T-helper 1 cell treated with Interleukin-12 subunit alpha and Interleukin-12 subunit beta and Interleukin-4 antibody, amounts not matched to agents 30 μg/mL and 1 μg/mL, for 36 hours (primary cell): ENCODE results near the gene C1RL.

Experiments
- H3K27ac Mint-ChIP-seq: one replicate; pipeline ENCODE4 v1.8.0; 2021; ENCODE audit warnings: mild to moderate bottlenecking, mixed read lengths
- H3K27me3 Mint-ChIP-seq: one replicate; pipeline ENCODE4 v1.8.0; 2021; ENCODE audit warnings: low read depth, mixed read lengths
- H3K36me3 Mint-ChIP-seq: one replicate; pipeline ENCODE4 v1.8.0; 2021; ENCODE audit warnings: low read depth, mixed read lengths
- H3K4me1 Mint-ChIP-seq: one replicate; pipeline ENCODE4 v1.8.0; 2021; ENCODE audit warnings: low read depth, mixed read lengths
- H3K4me3 Mint-ChIP-seq: one replicate; pipeline ENCODE4 v1.8.0; 2021; ENCODE audit warnings: mild to moderate bottlenecking, moderate library complexity, mixed read lengths
- H3K9me3 Mint-ChIP-seq: one replicate; pipeline ENCODE4 v1.8.0; 2021; ENCODE audit warnings: mixed read lengths

C1RL gene

DNA sequence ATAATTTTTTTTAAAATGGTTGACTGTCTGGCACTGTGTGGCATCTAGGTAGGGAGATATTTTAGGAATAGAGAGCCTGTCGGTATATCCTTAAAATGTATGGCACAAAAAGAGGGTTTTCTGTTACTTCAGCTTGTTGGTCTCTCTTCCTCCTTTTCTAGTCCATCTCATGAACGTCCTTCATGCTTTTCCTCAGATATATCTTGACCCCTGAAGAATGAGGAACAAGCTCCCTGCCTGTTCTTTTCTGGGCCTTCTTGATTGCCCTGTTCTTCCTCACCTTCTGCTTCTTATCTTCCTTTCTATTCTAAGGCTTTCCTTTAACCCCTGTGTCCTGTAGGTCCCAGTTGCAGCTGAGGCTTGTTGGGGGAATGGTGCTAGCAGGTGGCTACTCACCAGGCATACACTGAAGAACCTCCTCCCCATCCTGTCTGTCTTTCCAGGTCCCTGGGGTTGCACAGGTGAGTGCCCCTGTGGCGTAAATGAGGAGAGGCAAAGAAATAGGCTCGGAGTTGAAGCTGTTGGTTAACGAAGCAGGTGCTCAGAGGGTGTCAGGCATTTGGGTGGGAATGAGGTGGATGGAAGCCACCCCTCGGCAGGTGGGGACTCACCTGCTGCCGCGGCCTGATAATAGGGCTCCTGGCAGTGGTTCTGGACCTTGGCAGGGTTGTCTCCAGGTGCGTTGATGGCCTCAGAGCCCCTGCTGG, 9.6 kb downstream of the C1RL start:
- Mint-ChIP-seq H3K36me3 (peaks cover 26% of the 10 kb centered on the region), H3K27ac (no peak overlapping the region), H3K9me3 (no peaks in the 10 kb centered on the region), H3K4me3 (no peak overlapping the region), H3K4me1 (peaks cover 5% of the 10 kb centered on the region), H3K27me3 (no peaks in the 10 kb centered on the region)

DNA sequence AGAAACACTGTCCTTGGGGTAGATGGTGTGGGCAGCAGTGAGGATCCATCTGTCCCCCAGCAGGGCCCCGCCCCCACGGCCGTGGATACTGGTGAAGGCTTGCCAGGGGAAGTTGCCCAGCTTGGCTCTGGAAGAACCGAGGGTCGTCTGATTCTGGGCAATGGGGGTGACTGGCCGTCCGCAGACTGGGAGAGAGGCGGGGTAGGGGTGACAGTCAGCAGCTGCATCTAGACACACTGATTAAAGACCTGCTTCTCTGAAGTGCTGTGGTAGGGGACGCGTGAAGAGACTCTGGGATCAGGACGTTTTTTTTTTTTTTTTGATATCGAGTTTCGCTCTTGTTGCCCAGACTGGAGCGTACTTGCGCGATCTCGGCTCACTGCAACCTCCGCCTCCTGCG, 12.0 kb downstream of the C1RL start:
- Mint-ChIP-seq H3K4me1 (peaks cover 7% of the 10 kb centered on the region), H3K27me3 (no peaks in the 10 kb centered on the region), H3K9me3 (no peaks in the 10 kb centered on the region), H3K4me3 (no peak overlapping the region), H3K36me3 (peaks cover 13% of the 10 kb centered on the region), H3K27ac (no peak overlapping the region)

DNA sequence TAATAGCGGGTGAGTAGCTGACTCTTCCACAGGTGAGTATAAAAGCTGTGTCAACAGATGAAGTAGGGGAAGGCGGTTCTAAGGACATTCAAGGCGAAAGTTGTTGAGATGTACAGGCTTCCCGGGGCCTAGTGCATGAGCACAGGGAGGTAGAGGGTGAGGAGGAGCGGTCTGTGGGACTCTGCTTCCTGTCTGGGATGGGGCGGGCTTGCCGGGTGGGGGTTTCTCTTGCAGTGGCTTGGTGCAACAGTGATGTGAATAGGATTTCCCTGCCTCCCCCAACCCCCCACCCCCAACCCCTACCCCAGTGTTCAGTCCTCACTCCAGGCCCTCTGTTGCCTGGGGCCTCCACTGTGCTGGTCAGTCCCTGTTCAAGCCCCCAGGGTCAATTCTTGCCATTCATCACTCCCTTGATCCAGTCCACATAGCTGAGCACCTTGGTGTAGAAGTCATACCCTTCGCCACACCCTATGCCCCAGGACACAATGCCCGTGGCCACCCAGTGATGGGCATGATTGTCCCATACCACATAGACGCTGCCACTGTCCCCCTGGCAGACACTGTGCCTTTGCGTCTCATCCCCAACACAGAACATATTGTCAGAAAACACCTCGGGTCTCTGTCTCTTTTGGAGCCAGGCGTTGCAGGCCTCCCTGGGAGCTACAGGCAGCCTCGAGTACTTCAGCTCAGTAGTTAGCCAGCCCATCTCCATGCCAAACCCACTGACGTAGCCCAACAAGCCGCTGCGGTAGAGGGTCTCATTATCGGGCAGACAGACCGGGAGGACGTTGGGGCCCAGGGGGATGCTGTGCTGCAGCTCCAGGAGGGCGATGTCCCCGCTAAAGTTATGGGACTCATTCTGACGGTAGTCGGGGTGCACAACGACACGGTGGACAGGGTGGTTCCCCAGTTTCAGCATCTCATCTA, 12.7 kb downstream of the C1RL start:
- no peaks in the 10 kb centered on the region for H3K9me3 Mint-ChIP-seq
- H3K36me3 Mint-ChIP-seq = peaks cover 13% of the 10 kb centered on the region
- no peak overlapping the region for H3K4me3 Mint-ChIP-seq
- no peaks in the 10 kb centered on the region for H3K27me3 Mint-ChIP-seq
- no peak overlapping the region for H3K27ac Mint-ChIP-seq
- H3K4me1 Mint-ChIP-seq = peaks cover 8% of the 10 kb centered on the region

DNA sequence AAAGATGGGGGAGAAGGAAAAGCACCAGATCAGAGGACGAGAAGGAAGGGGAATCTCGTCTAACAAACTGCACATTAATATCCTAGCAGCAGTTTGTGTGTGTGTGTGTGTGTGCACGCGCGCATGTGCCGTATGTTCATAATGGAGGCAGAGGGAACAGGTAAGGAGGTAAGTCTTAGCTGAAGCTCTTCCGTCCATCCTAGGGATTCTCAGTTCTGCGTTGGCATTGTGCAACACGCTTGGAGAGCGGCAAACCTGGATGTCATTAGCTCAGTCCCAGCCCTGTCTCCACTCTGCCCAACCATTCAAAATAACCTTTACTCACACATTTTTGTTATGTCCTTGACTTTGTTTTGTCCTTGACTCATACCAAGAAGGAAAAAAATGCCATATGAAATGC, 15.1 kb downstream of the C1RL start:
- no peak overlapping the region for H3K4me3 Mint-ChIP-seq
- peaks cover 6% of the 10 kb centered on the region for H3K4me1 Mint-ChIP-seq
- no peaks in the 10 kb centered on the region for H3K9me3 Mint-ChIP-seq
- no peak overlapping the region for H3K27ac Mint-ChIP-seq
- peaks cover 9% of the 10 kb centered on the region for H3K36me3 Mint-ChIP-seq
- H3K27me3 Mint-ChIP-seq = no peaks in the 10 kb centered on the region

DNA sequence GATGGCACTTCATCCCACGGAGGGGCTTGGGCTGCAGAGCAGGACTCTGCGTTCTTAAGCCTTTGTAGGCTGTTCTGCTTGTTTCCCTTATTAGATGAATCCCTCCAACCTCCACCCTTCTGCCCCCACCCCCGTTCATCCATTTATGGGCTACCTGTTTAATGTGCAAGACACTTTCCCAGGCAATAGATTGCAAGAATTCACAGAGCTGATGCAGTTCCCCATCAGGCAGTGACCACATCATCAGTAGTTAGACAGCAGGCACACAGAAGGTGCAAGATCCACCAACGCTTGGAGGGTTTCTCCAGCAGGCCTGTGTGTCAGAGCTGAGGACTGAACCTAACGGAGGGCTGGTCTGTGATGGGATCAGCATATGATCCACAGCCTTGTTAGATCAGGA, 15.5 kb downstream of the C1RL start:
- Mint-ChIP-seq H3K27me3 (no peaks in the 10 kb centered on the region), H3K9me3 (no peaks in the 10 kb centered on the region), H3K36me3 (peaks cover 6% of the 10 kb centered on the region), H3K4me1 (peaks cover 6% of the 10 kb centered on the region), H3K4me3 (no peak overlapping the region), H3K27ac (no peak overlapping the region)

DNA sequence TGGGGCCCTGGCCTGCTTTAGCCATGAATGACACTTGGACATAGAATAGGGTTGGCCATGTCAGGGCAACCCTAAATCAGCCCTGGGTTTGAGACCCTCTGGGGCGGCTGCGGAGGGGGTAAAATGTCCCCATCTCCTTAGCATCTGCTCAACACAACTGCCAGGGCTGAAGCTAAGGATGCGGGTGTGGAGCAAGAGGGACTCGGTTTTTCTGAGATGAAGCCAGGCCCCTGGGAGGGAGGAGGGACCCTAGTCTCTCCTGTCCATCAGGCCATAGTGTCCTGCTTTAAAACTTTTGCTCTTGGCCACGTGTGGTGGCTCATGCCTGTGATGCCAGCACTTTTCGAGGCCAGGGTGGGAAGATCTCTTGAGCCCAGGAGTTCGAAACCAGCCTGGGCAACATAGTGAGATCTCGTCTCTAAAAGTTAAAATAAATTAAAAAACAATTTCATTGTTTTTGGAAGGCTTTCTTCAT, 16.0 kb downstream of the C1RL start:
- Mint-ChIP-seq H3K4me1 (peaks cover 6% of the 10 kb centered on the region), H3K27ac (no peak overlapping the region), H3K9me3 (no peaks in the 10 kb centered on the region), H3K36me3 (peaks cover 1% of the 10 kb centered on the region), H3K27me3 (no peaks in the 10 kb centered on the region), H3K4me3 (no peak overlapping the region)

DNA sequence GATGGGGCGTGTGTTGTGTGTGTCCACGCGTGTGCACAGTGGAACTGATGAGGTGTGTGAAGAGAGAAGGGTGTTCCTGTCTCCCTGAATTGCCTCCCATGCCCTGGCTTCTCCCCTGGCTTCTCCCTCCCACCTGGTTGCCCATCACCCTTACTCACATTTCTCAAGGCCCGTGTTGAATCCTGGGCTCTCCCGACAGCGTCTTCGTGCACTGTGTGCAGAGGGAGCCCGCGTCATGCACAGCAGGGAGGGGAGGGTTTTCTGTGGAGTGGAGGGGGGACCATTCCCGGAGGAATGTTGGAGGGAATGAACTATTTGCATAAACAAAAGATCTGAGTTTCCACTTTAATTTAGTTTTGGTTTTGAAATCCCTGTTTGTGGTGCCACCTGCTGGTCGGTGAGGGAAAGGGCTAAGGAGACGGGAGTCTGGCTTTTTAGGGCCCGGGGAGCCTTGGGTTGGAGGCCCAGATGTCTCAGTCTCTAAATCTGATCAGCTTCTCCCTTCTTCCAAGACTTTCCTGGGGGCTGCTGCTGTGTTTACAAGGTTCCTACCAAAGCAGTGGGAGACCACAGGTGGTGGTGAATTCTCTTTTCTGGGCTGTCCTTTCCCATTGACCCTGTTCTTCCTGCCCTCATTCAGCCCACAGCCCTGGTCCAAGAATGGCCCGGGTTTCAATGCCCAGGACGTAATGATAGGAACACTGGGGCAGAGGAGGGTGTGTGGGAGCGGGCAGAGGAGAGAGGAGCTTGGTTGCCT, 16.6 kb downstream of the C1RL start, which contains the start of gene C1R:
C1R (minus strand) TSS at position 217 of the 757 bp plus-strand sequence; CDS start at position 160, 57 bp downstream.
- H3K36me3 Mint-ChIP-seq = peaks cover 1% of the 10 kb centered on the region
- H3K9me3 Mint-ChIP-seq = no peaks in the 10 kb centered on the region
- H3K27me3 Mint-ChIP-seq = no peaks in the 10 kb centered on the region
- peak within 1 kb of the TSS; percentile 47 for H3K27ac Mint-ChIP-seq
- H3K4me3 Mint-ChIP-seq = peak within 1 kb of the TSS; percentile 73
- H3K4me1 Mint-ChIP-seq = peaks cover 6% of the 10 kb centered on the region

DNA sequence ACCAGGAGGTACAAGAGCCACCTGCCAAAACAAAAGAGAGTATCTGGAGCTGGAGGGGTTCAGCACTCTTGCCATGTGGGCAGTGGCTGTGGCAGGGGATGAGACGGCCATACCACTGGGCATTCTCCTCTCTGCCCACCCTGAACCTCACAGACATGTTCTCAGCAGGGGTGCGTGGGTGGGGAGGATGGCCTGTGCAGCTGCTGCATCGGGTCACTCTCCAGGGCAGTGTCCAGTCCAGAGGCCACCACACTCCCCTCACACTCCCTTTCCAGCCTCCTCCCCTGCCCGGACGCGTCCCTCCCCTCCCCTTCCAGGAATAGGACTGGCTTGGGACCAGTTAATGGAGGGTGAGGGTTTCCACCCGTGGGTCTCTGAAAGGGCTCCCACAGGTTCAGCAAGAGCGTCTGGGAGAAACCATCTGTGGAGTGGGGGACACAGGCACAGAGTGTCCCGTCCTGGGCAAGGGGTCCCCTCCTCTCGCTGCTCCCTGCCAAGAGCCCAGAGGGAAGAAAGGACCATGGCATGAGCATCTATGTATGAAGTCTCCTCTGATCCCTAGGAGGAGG, 17.3 kb downstream of the C1RL start:
- peak overlapping the region; percentile 47 for H3K27ac Mint-ChIP-seq
- no peaks in the 10 kb centered on the region for H3K9me3 Mint-ChIP-seq

DNA sequence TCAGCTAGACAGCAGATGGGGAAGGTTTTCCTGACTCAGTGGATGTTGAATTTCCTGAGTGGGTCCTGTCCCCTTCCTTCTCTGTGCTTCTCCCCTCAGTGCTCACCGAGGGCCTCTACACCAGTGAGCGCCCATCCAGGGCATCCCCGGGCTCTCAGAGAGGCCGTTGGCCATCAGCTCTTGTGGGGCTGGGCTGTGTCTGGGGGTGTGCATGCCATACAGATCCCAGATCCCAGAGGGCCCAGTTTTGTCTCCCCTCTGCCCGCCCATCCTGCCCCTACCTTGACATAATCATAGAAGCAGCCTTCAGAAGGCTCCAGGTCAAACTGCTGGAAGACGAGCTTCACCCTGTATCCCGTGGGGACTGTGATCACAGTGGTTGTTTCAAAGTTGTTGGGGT, 17.8 kb downstream of the C1RL start:
- H3K4me3 Mint-ChIP-seq = no peak overlapping the region
- peaks cover 6% of the 10 kb centered on the region for H3K4me1 Mint-ChIP-seq
- no peaks in the 10 kb centered on the region for H3K27me3 Mint-ChIP-seq
- no peak overlapping the region for H3K27ac Mint-ChIP-seq
- H3K9me3 Mint-ChIP-seq = no peaks in the 10 kb centered on the region
- H3K36me3 Mint-ChIP-seq = no peaks in the 10 kb centered on the region

More for the DNA sequence above, 17.3 kb downstream of the C1RL start:
- H3K27me3 Mint-ChIP-seq = no peaks in the 10 kb centered on the region
- H3K36me3 Mint-ChIP-seq = peaks cover under 1% of the 10 kb centered on the region
- peaks cover 6% of the 10 kb centered on the region for H3K4me1 Mint-ChIP-seq
- H3K4me3 Mint-ChIP-seq = peak overlapping the region; percentile 73

DNA sequence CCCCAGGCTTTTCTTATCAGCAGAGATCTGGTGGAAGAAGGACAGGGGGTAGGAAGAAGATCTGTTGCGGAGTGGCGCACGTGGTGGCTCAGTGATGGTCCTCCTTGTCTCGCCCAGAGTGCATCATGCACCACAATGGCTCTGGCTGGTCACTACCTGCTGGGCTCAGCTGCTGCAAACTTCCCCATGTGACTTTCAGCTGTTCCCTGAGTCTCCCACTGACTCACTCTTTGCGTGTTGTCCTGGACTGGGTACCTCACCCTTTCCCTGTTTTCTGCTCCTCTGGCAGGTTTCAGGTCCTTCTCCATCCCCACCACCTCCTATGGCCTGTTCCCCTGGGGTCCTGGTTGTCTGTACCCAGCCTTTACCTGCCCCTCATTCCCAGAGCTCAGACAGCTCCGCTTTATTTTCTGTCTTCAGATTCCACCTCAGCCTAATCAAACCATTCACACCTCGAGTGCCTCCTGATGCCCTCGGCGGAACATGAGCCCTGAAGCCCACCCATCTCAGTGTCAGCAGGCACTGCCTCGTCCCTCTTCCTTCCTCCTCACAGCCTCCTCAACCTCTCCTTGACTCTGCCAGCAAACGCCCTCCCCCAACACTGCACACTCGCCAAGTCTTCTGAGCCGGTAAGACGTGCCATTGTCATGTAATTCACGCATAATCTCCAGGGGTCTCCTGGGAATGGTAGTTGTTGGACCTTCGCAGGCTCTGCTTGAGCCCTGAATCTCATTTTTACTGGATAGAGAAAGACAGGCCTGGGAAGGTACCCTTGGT, 18.6 kb downstream of the C1RL start:
- Mint-ChIP-seq H3K4me3 (no peak overlapping the region), H3K4me1 (peaks cover 6% of the 10 kb centered on the region), H3K27me3 (no peaks in the 10 kb centered on the region), H3K27ac (no peak overlapping the region), H3K36me3 (no peaks in the 10 kb centered on the region), H3K9me3 (no peaks in the 10 kb centered on the region)

DNA sequence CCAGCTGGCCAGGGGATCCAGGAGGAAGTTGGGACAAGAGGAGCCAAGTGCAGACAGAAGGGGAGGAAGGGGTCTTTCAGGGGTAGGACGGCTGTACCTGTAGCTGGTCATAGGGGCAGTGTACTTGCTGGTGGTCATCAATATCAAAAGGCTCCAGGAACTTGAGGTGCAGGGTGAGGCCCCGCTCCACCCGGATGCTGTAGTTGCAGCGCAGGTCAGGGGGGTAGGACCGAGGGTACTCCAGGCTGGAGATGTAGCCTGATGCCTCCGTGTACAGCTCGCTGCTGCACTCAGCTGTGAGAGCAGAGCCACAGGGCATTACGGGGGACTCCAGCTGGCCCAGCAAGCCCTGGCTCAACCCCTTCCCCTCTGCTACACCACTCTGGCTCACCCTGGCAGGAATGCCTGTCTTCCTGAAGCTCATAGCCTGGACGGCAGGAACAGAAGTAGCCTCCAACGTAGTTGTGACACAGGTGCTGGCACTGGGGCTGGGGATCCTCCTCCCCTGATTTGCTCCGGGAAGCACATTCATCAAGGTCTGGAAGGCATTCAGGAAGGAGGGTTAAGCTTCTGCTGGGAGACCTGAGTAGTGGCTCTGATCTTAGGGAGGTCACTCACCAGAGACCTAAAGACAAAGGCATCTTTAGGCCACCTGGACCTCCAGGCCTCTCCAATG, 19.7 kb downstream of the C1RL start:
- Mint-ChIP-seq H3K27me3 (no peaks in the 10 kb centered on the region), H3K9me3 (no peaks in the 10 kb centered on the region), H3K4me3 (no peak overlapping the region), H3K27ac (no peak overlapping the region), H3K4me1 (peaks cover 6% of the 10 kb centered on the region), H3K36me3 (no peaks in the 10 kb centered on the region)

DNA sequence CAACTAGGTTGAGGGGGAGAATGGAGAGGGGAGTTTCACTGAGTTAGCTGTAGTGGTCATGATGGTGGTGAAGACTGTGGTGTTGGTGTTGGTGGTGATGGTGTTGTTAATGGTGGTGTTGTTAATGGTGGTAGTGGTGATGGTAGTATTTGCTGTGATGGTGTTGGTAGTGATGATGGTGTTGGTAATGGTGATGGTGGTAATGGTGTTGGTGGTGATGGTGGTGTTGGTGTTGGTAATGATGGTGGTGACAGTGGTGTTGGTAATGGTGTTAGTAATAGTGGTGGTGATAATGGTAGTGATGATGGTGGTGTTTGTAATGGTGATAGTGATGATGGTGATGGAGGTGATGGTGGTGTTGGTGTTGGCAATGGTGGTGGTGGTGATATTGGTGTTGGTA, 25.9 kb downstream of the C1RL start:
- H3K27ac Mint-ChIP-seq = no peak overlapping the region
- no peaks in the 10 kb centered on the region for H3K4me1 Mint-ChIP-seq
- H3K9me3 Mint-ChIP-seq = peaks cover 6% of the 10 kb centered on the region
- peaks cover 3% of the 10 kb centered on the region for H3K27me3 Mint-ChIP-seq
- H3K4me3 Mint-ChIP-seq = no peak overlapping the region
- peaks cover 5% of the 10 kb centered on the region for H3K36me3 Mint-ChIP-seq

DNA sequence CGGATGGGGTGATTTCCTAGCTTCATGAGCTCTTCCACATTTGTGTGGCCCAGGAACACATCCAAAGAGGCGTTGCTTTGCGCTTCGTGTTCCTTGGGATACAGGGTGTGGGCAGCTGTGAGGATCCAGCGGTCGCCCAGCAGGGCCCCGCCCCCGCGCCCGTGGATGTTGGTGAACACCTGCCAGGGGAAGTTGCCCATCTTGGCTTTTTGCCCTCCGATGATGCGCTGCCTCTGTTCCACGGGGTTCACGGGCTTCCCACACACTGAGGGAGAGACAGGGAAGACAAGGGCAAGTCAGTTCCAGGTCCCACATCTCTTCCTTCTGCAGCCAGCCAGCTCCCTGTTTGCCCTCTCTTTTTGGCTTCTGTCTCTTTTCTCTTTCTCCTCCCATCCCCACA, 28.0 kb downstream of the C1RL start:
- no peak overlapping the region for H3K4me3 Mint-ChIP-seq

More for the DNA sequence above, 28.0 kb downstream of the C1RL start:
- peaks cover 6% of the 10 kb centered on the region for H3K9me3 Mint-ChIP-seq
- H3K27ac Mint-ChIP-seq = no peak overlapping the region
- peaks cover 3% of the 10 kb centered on the region for H3K27me3 Mint-ChIP-seq
- H3K4me1 Mint-ChIP-seq = no peaks in the 10 kb centered on the region
- peaks cover 5% of the 10 kb centered on the region for H3K36me3 Mint-ChIP-seq
